ENCODE measurements around the gene ZNF230.

ZNF230 gene

GRCh38 chr19:44005973-44006372 is 3.2 kb downstream of the ZNF230 start:
- TF ChIP-seq CTCF (IDR thresholded peaks at IDR 0.05; ENCODE audit: insufficient read depth, low read depth, low read length, missing control alignments) = no peak
- DNase-seq (ENCODE audit: low read depth) = peak; percentile 42
- no peak overlapping the region for H3K4me3 ChIP-seq (ENCODE audit: low read length)

- DNase-seq (ENCODE audit: low read depth) = no peak
- TF ChIP-seq CTCF (IDR thresholded peaks at IDR 0.05; ENCODE audit: insufficient read depth, low read depth, low read length, missing control alignments) = no peak
These were observed 4.7 kb downstream of the ZNF230 start for GRCh38 chr19:44007473-44007872.

GRCh38 chr19:44010468-44010867 is 7.7 kb downstream of the ZNF230 start:
- no peak for DNase-seq (ENCODE audit: low read depth)
- H3K4me3 ChIP-seq (ENCODE audit: low read length) = no peak overlapping the region
- no peak for TF ChIP-seq CTCF (IDR thresholded peaks at IDR 0.05; ENCODE audit: insufficient read depth, low read depth, low read length, missing control alignments)

More at GRCh38 chr19:44007473-44007872, 4.7 kb downstream of the ZNF230 start:
- no peak overlapping the region for H3K4me3 ChIP-seq (ENCODE audit: low read length)

DNA sequence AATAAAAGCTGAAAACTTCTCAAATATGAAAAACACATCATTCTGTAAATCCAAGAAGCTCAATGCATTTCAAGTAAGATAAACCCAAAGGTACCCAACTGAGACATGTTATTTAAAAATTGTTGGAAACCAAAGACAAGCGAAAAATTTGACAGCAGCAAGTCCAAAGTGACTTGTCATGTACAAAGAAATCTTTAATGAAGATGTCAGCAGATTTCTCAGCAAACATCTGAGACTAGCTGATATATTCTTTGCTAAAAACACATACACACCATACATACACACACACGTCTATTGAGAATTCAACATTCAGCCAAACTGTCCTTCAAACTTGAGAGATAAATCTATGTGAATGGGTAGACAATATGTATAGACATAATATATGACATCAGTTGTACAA is 16.7 kb downstream of the ZNF230 start:
- no peak for DNase-seq (ENCODE audit: low read depth)
- H3K4me3 ChIP-seq (ENCODE audit: low read length) = no peak overlapping the region
- no peak for TF ChIP-seq CTCF (IDR thresholded peaks at IDR 0.05; ENCODE audit: insufficient read depth, low read depth, low read length, missing control alignments)

- no peak overlapping the region for H3K4me3 ChIP-seq (ENCODE audit: low read length)
- TF ChIP-seq CTCF (IDR thresholded peaks at IDR 0.05; ENCODE audit: insufficient read depth, low read depth, low read length, missing control alignments) = no peak
- DNase-seq (ENCODE audit: low read depth) = no peak
These were observed 18.5 kb downstream of the ZNF230 start for GRCh38 chr19:44021221-44021620.

DNA sequence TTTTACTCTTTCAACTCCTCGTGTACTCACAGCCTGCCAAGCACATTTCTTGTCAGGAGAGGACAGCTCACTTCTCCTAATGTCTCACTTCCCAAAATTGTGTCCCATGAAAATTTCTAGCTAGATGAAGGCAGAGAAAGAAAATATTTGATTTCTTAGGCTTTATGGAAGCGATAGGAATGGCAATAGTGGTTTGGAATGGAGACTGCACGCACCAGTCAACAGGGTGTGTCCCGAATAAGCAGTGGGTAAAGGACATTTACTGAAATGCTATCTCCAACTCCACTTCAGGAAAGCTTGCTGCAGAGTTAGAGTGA is 22.1 kb downstream of the ZNF230 start:
- H3K4me3 ChIP-seq (ENCODE audit: low read length) = peak overlapping the region; percentile 92

More for the DNA sequence above, 22.1 kb downstream of the ZNF230 start:
- no peak for DNase-seq (ENCODE audit: low read depth)
- TF ChIP-seq CTCF (IDR thresholded peaks at IDR 0.05; ENCODE audit: insufficient read depth, low read depth, low read length, missing control alignments) = no peak

Data from epithelial cell of esophagus (primary cell).